NCI-H774 (cell line): Measurements from ENCODE around the gene GNG8.

ENCODE experiments used
- DNase-seq: peaks from one replicate; lab custom pipeline; 2025; lab: John Stamatoyannopoulos, UW

GNG8 gene

GRCh38 chr19:46617601-46618000, 18.4 kb downstream of the GNG8 start:
- no peak for DNase-seq

- DNase-seq: peak; percentile 37
These were observed 19.2 kb downstream of the GNG8 start for GRCh38 chr19:46616631-46617322.

GRCh38 chr19:46615966-46616365, 20.0 kb downstream of the GNG8 start:
- no peak for DNase-seq

GRCh38 chr19:46614114-46614722, 21.8 kb downstream of the GNG8 start:
- DNase-seq: peak; percentile 53

- DNase-seq: no peak
These were observed 22.5 kb downstream of the GNG8 start for GRCh38 chr19:46613525-46613924.

GRCh38 chr19:46611776-46612175, 24.2 kb downstream of the GNG8 start:
- DNase-seq: no peak

- DNase-seq: no peak
These were observed 24.9 kb downstream of the GNG8 start for GRCh38 chr19:46610851-46611770.

- no peak for DNase-seq
These were observed 25.6 kb downstream of the GNG8 start for GRCh38 chr19:46610413-46610775.

GRCh38 chr19:46609511-46610412, 26.2 kb downstream of the GNG8 start:
- DNase-seq: no peak

GRCh38 chr19:46608581-46609345, 27.2 kb downstream of the GNG8 start:
- no peak for DNase-seq

- DNase-seq: no peak
These were observed 27.8 kb downstream of the GNG8 start for GRCh38 chr19:46608178-46608577.

GRCh38 chr19:46607448-46607841, 28.6 kb downstream of the GNG8 start:
- DNase-seq: no peak

- no peak for DNase-seq
These were observed 29.1 kb downstream of the GNG8 start for GRCh38 chr19:46606681-46607447.

- DNase-seq: no peak
These were observed 30.0 kb downstream of the GNG8 start for GRCh38 chr19:46606019-46606418.

- DNase-seq: no peak
These were observed 30.6 kb downstream of the GNG8 start for GRCh38 chr19:46605356-46605821.

GRCh38 chr19:46604781-46605355, 31.1 kb downstream of the GNG8 start:
- DNase-seq: no peak

- DNase-seq: no peak
These were observed 32.2 kb downstream of the GNG8 start for GRCh38 chr19:46603752-46604231.

GRCh38 chr19:46603195-46603637, 32.8 kb downstream of the GNG8 start:
- no peak for DNase-seq

- DNase-seq: no peak
These were observed 33.4 kb downstream of the GNG8 start for GRCh38 chr19:46602392-46603194.
